T-helper 17 cell (primary cell): ENCODE measurements around the gene HELZ. TPM values are rescaled to one million over a fixed set of nuclear protein-coding genes. Genes with fewer than 3 reads are reported as not detected.

ENCODE experiments used
- ATAC-seq: fragments of 150-1000 bp; cut with Tn5 transposase; 2 replicates; pipeline ENCODE4 v1.10.0; 2021; ENCODE audit warnings: mild to moderate bottlenecking, moderate library complexity
- DNase-seq, 3 donors: peaks; one replicate each; pipeline versions ENCODE4 v3.0.0 to v3.0.0-alpha.2; 2020 to 2021
- H3K9me3 ChIP-seq: one replicate; pipeline ENCODE4 v1.7.0; 2013; ENCODE audit warnings: low read length, mild to moderate bottlenecking; ENCODE audit not compliant: control insufficient read depth, poor library complexity, severe bottlenecking
- H3K27ac Mint-ChIP-seq: one replicate; pipeline ENCODE4 v1.8.0; 2022; ENCODE audit warnings: mild to moderate bottlenecking, moderate library complexity, mixed read lengths
- H3K27me3 Mint-ChIP-seq: one replicate; pipeline ENCODE4 v1.8.0; 2022; ENCODE audit warnings: mixed read lengths
- H3K36me3 Mint-ChIP-seq: one replicate; pipeline ENCODE4 v1.8.0; 2022; ENCODE audit warnings: low read depth, mixed read lengths
- H3K4me1 Mint-ChIP-seq: one replicate; pipeline ENCODE4 v1.8.0; 2022; ENCODE audit warnings: mild to moderate bottlenecking, mixed read lengths
- H3K4me3 Mint-ChIP-seq: one replicate; pipeline ENCODE4 v1.8.0; 2022; ENCODE audit warnings: mild to moderate bottlenecking, moderate library complexity, mixed read lengths
- total RNA-seq, 4 donors: library from RNA in 2 of 4; stranded (reverse) in 2 of 4; gene quantifications; one replicate each; pipeline ENCODE4 v1.2.3 and lab custom pipeline; 2022 to 2026

HELZ gene
- total RNA-seq, 2 donors from 2014 or later, result 124 to 164 TPM

DNA sequence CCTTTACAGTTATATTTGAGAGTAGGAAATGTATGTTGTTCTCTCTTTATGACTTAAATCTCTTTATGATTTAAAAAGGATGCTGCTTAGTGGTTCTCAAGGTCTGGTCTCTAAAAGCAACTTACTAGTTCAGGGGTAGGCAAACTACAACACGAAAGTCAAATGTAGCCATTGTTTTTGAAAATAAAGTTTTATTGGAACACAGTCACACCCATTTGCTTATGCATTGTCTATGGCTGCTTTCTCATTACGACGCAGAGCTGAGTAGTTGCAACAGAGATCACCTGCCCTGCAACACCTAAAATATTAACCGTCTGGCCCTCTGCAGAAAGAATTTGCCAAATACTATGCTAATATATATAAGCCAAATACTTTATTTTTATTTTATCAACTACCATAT is 58.2 kb downstream of the HELZ start:
- H3K36me3 Mint-ChIP-seq, result peaks cover 5% of the 10 kb centered on the region
- H3K4me1 Mint-ChIP-seq, result no peaks in the 10 kb centered on the region
- no peaks in the 10 kb centered on the region for H3K9me3 ChIP-seq
- DNase-seq (no peak), ATAC-seq (no peak)
- no peaks in the 10 kb centered on the region for H3K27me3 Mint-ChIP-seq
- no peak overlapping the region for H3K4me3 Mint-ChIP-seq
- H3K27ac Mint-ChIP-seq, result no peak overlapping the region

DNA sequence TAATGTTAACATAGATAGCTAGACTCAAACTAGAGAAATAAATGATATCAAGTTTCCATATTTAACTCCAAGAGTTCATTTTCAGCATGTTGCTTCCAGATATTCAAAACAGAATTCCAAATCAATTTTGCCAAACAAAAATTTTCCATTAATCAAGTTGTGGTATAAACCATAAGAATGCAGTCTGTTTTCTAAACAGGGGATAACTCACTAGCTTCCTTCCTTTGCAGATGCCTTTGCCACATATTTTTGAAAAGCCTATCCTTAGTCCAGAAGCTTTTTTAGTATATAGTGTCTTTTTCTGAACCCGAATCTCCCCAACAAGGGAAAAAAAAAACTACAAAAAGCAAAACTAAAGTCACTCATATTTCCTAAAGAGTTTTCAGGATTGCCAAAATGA is 61.5 kb downstream of the HELZ start:
- peaks cover 4% of the 10 kb centered on the region for H3K36me3 Mint-ChIP-seq
- ATAC-seq, result no peak
- no peaks in the 10 kb centered on the region for H3K9me3 ChIP-seq
- DNase-seq, result no peak
- no peaks in the 10 kb centered on the region for H3K27me3 Mint-ChIP-seq
- H3K4me1 Mint-ChIP-seq, result no peaks in the 10 kb centered on the region
- no peak overlapping the region for H3K4me3 Mint-ChIP-seq
- H3K27ac Mint-ChIP-seq, result peak overlapping the region; percentile 34

GRCh38 chr17:67181825-67182224 is 63.2 kb downstream of the HELZ start:
- H3K9me3 ChIP-seq, result no peaks in the 10 kb centered on the region
- Mint-ChIP-seq H3K27me3 (no peaks in the 10 kb centered on the region), H3K36me3 (no peaks in the 10 kb centered on the region), H3K4me1 (no peaks in the 10 kb centered on the region), H3K27ac (peak overlapping the region; percentile 72), H3K4me3 (no peak overlapping the region)
- ATAC-seq (no peak), DNase-seq (no peak)

- H3K27ac Mint-ChIP-seq, result no peak overlapping the region
- H3K4me3 Mint-ChIP-seq, result no peak overlapping the region
These were observed 64.7 kb downstream of the HELZ start for GRCh38 chr17:67180275-67180674.

DNA sequence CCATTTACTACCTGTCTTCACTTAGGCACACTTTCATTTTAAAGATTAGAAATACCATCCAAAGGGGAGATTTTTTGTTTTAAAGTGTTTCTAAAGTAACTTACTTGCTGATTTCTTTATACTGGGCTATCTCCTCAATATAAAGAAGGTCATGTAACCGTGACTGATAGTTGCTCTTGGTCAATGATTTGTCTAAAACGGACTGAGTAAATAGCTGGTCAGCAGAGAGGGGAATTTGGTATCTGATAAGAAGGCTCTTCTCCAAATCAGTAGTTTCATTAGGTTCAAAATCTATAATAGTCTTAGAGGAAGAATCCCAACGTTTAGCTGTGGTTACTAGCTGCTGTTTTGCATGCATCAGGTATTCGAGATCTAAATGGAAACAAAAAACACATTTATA is 66.4 kb downstream of the HELZ start:
- Mint-ChIP-seq H3K4me3 (no peak overlapping the region), H3K27me3 (no peaks in the 10 kb centered on the region), H3K27ac (no peak overlapping the region), H3K4me1 (peaks cover 6% of the 10 kb centered on the region), H3K36me3 (peaks cover 3% of the 10 kb centered on the region)
- no peaks in the 10 kb centered on the region for H3K9me3 ChIP-seq
- ATAC-seq (no peak), DNase-seq (no peak)

More at GRCh38 chr17:67180275-67180674, 64.7 kb downstream of the HELZ start:
- ATAC-seq (no peak), DNase-seq (no peak)
- H3K9me3 ChIP-seq, result no peaks in the 10 kb centered on the region
- H3K4me1 Mint-ChIP-seq, result peaks cover 3% of the 10 kb centered on the region
- no peaks in the 10 kb centered on the region for H3K27me3 Mint-ChIP-seq
- peaks cover 3% of the 10 kb centered on the region for H3K36me3 Mint-ChIP-seq

DNA sequence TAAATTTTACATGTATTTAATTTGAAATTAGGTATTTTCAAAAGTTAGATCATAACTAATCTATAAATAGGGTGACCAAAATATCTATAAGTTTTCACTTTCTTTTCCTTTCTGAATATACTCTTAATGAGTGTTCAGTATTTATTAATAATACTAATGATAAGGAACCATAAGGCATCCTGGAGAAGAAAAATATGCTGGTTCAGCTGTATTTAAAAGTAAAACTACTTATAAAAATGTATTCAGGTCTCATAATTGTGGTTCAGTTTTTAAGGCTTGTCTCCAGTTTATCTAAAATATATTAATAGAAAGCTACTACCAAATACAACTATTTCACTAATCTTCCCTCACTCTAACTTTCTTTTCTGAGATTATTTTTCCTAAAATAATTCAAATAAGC is 67.3 kb downstream of the HELZ start:
- Mint-ChIP-seq H3K4me1 (peaks cover 6% of the 10 kb centered on the region), H3K27me3 (no peaks in the 10 kb centered on the region), H3K36me3 (peaks cover 3% of the 10 kb centered on the region), H3K27ac (no peak overlapping the region), H3K4me3 (no peak overlapping the region)
- H3K9me3 ChIP-seq, result no peaks in the 10 kb centered on the region
- DNase-seq, result no peak
- ATAC-seq, result no peak

GRCh38 chr17:67174190-67174589 is 70.8 kb downstream of the HELZ start:
- no peaks in the 10 kb centered on the region for H3K9me3 ChIP-seq
- H3K36me3 Mint-ChIP-seq, result peaks cover 13% of the 10 kb centered on the region
- DNase-seq, result no peak
- no peak overlapping the region for H3K27ac Mint-ChIP-seq
- no peak overlapping the region for H3K4me3 Mint-ChIP-seq
- peaks cover 20% of the 10 kb centered on the region for H3K4me1 Mint-ChIP-seq
- H3K27me3 Mint-ChIP-seq, result no peaks in the 10 kb centered on the region
- no peak for ATAC-seq

GRCh38 chr17:67171560-67171959 is 73.4 kb downstream of the HELZ start:
- Mint-ChIP-seq H3K27ac (no peak overlapping the region), H3K4me3 (no peak overlapping the region), H3K36me3 (peaks cover 13% of the 10 kb centered on the region), H3K4me1 (peaks cover 20% of the 10 kb centered on the region), H3K27me3 (no peaks in the 10 kb centered on the region)
- DNase-seq, result no peak
- ATAC-seq, result no peak
- H3K9me3 ChIP-seq, result no peaks in the 10 kb centered on the region

DNA sequence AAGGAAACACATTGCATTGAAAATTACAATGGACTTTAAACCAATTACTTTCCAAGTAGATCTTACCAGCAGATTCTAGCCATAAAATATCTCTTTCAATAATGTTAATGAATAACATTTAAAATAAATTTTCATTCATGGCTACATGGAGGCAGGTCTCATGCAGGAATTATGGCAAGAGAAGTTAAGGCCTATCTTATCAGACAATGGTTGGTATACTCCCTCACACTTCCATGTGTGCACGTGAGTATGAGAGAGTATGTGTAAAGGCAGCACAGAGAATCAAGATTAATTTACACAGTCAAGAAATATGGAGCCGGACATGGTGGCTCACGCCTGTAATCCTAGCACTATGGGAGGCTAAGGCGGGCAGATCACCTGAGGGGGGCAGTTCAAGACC is 76.5 kb downstream of the HELZ start:
- Mint-ChIP-seq H3K4me1 (peaks cover 21% of the 10 kb centered on the region), H3K36me3 (peaks cover 25% of the 10 kb centered on the region), H3K27me3 (no peaks in the 10 kb centered on the region), H3K4me3 (no peak overlapping the region), H3K27ac (peak overlapping the region; percentile 19)
- no peak for ATAC-seq
- DNase-seq, result no peak
- no peaks in the 10 kb centered on the region for H3K9me3 ChIP-seq

- DNase-seq (no peak), ATAC-seq (no peak)
- H3K4me1 Mint-ChIP-seq, result peaks cover 12% of the 10 kb centered on the region
- peaks cover 14% of the 10 kb centered on the region for H3K36me3 Mint-ChIP-seq
- no peaks in the 10 kb centered on the region for H3K27me3 Mint-ChIP-seq
- no peaks in the 10 kb centered on the region for H3K9me3 ChIP-seq
- no peak overlapping the region for H3K4me3 Mint-ChIP-seq
- H3K27ac Mint-ChIP-seq, result peak overlapping the region; percentile 59
These were observed 79.8 kb downstream of the HELZ start for GRCh38 chr17:67165201-67165600.

DNA sequence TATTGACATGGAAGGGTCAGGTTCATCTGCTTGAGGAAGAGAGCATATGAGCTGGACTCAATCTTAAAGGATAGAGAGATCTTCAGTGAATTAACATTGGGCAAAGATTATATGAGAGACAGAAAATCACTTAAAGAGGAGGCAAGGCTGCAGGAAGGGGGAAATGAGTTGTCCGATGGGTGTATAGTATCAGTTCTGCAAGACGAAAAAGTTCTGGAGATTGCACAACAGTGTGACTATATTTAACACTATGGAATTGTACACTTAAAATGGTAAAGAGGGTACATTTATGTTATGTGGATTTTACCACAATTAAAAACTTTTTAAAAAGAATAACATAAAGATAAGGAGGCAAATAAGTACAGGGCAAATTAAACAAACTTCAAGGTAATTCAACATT is 80.7 kb downstream of the HELZ start:
- Mint-ChIP-seq H3K27me3 (no peaks in the 10 kb centered on the region), H3K4me3 (no peak overlapping the region), H3K36me3 (peaks cover 14% of the 10 kb centered on the region), H3K4me1 (peaks cover 10% of the 10 kb centered on the region), H3K27ac (peak overlapping the region; percentile 59)
- H3K9me3 ChIP-seq, result no peaks in the 10 kb centered on the region
- ATAC-seq, result no peak
- no peak for DNase-seq

DNA sequence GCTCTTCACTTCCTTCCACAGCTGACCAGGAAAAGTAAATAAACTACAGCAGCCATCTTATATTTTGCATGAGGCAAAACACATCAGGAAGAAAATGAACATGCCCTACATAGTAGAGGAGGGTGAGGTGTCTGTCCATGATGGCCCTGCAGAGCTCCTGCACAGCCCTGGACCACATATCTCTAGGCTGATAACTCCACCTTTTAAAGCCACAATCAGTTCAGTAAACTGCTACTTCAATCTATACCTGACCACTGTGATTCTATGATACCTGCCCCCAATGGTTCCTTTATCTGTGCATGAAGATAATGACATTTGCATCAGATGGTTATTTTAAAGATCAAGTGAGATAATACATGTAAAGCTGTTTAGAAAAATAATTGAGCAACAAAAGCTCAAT is 82.2 kb downstream of the HELZ start:
- H3K27me3 Mint-ChIP-seq, result no peaks in the 10 kb centered on the region
- no peaks in the 10 kb centered on the region for H3K9me3 ChIP-seq
- no peak overlapping the region for H3K4me3 Mint-ChIP-seq
- DNase-seq (no peak), ATAC-seq (no peak)
- H3K36me3 Mint-ChIP-seq, result peaks cover 16% of the 10 kb centered on the region
- no peak overlapping the region for H3K27ac Mint-ChIP-seq
- peaks cover 13% of the 10 kb centered on the region for H3K4me1 Mint-ChIP-seq

DNA sequence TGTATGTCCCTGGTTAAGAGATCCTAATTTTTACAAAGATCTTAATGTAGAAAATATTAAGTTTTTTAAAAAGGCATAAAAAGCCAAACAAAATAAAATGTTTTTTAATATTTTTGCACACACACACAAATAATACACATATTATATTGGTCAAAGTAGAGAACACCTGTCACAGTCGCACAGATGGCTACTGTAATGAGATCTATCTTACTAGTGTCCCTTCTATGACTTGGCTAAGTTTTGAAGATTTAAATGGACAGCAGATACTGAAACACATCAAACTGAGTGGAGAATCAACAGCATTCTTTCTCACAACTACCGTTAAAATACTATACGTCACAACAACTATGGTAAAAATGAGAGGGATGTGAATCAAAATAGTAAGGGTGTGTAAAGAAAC is 83.4 kb downstream of the HELZ start:
- no peaks in the 10 kb centered on the region for H3K9me3 ChIP-seq
- Mint-ChIP-seq H3K4me1 (peaks cover 15% of the 10 kb centered on the region), H3K4me3 (no peak overlapping the region), H3K27ac (no peak overlapping the region), H3K27me3 (no peaks in the 10 kb centered on the region), H3K36me3 (peaks cover 17% of the 10 kb centered on the region)
- DNase-seq, result no peak
- ATAC-seq, result no peak

DNA sequence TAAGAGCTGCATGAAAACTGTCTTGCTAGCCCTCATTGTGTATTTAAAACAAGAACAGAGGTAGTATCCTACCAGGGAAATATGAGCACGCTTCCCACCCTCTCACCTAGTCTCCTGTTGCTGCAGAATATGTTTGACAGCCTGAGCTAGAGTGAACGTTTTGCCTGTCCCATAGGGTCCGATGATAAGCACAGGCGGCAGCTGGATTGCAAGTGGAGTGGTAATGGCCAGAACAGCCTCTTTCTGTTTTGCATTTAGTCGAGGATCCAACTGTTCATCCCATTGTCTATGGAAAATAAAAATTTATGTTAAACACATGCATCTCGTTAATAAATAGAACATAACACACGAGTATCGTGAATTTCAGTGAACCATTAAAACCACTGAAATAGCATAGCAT is 84.2 kb downstream of the HELZ start:
- DNase-seq (no peak), ATAC-seq (no peak)
- Mint-ChIP-seq H3K27me3 (no peaks in the 10 kb centered on the region), H3K27ac (no peak overlapping the region), H3K36me3 (peaks cover 20% of the 10 kb centered on the region), H3K4me3 (no peak overlapping the region), H3K4me1 (peaks cover 15% of the 10 kb centered on the region)
- no peaks in the 10 kb centered on the region for H3K9me3 ChIP-seq
